SK-N-SH treated with all-trans-retinoic acid at 6 μM for 48 hours (cell line): ENCODE data around the gene YAF2.

ENCODE experiments used
- ARNTL ChIP-seq: fragments of 450-650 bp; formaldehyde crosslinking; IDR thresholded peaks from 2 replicates; pipeline ENCODE4 v1.5.0; 2020; ENCODE audit warnings: low read depth, mild to moderate bottlenecking, moderate library complexity, borderline replicate concordance
- GLIS3 ChIP-seq: fragments of 250-450 bp; sonication (Bioruptor Pico); IDR thresholded peaks from 2 replicates; pipeline ENCODE4 v1.5.0; 2020; ENCODE audit warnings: mild to moderate bottlenecking, moderate library complexity
- ZNF565 ChIP-seq: fragments of 450-650 bp; formaldehyde crosslinking; conservative IDR thresholded peaks from 2 replicates; pipeline ENCODE4 v1.5.0; 2020; ENCODE audit warnings: low read depth, mild to moderate bottlenecking, moderate library complexity

- TF ChIP-seq ARNTL (CRISPR knock-in tag) (no peak), ZNF565 (CRISPR knock-in tag) (no peak), GLIS3 (CRISPR knock-in tag) (no peak)
Observed at GRCh38 chr12:42266579-42267230, 28.7 kb upstream of the YAF2 start.
